Kidney (tissue), 14 donors: Measurements from ENCODE around the gene EDA. TPM values are rescaled to one million over a fixed set of nuclear protein-coding genes. Genes with fewer than 3 reads are reported as not detected.
A peak's percentile ranks its signal among the peaks of the same experiment; 100 is the strongest.

Source experiments
- DNase-seq, 5 donors: peaks; one replicate each; pipeline ENCODE4 v3.0.0-alpha.2; 2013 to 2020
- FAIRE-seq: peaks from 2 replicates; lab custom pipeline; 2012; peaks lifted over from hg19 to GRCh38; lab: Jason Lieb, UNC
- H3K27ac ChIP-seq, 2 donors: one replicate each; pipeline ENCODE4 v1.7.0; 2013; ENCODE audit warnings: low read depth in 2 of 2, low read length in 2 of 2, inconsistent platforms in 1 of 2
- H3K27me3 ChIP-seq: one replicate; pipeline ENCODE4 v1.7.1; 2013; ENCODE audit warnings: low read length, inconsistent platforms; ENCODE audit not compliant: control insufficient read depth, insufficient read depth
- H3K36me3 ChIP-seq, 3 donors: one replicate each; pipeline versions ENCODE4 v1.7.0 to v1.7.1; 2013; ENCODE audit warnings: low read length in 3 of 3, control low read depth in 1 of 3, inconsistent platforms in 1 of 3; ENCODE audit not compliant: insufficient read depth in 3 of 3, control insufficient read depth in 2 of 3
- H3K4me1 ChIP-seq, 3 donors: one replicate each; pipeline versions ENCODE4 v1.7.0 to v1.7.1; 2013; ENCODE audit warnings: low read length in 3 of 3, inconsistent platforms in 1 of 3, low read depth in 1 of 3; ENCODE audit not compliant: control insufficient read depth in 2 of 3, insufficient read depth in 2 of 3
- H3K4me3 ChIP-seq, 3 donors: one replicate each; pipeline versions ENCODE4 v1.7.0 to v1.8.1; 2013; ENCODE audit warnings: low read length in 3 of 3, control low read depth in 1 of 3, inconsistent platforms in 1 of 3
- H3K9ac ChIP-seq, 3 donors: one replicate each; pipeline versions ENCODE4 v1.7.0 to v1.7.1; 2013; ENCODE audit warnings: low read length in 3 of 3, control low read depth in 1 of 3, inconsistent platforms in 1 of 3
- H3K9me3 ChIP-seq, 3 donors: one replicate each; pipeline versions ENCODE4 v1.7.0 to v1.7.1; 2013; ENCODE audit warnings: low read length in 3 of 3, control low read depth in 1 of 3, inconsistent platforms in 1 of 3; ENCODE audit not compliant: control insufficient read depth in 2 of 3, insufficient read depth in 1 of 3
- intact Hi-C: fragments of 100-400 bp; cut with DNase I; formaldehyde crosslinking; loops from one replicate; pipeline ENCODE4 v1.11.1; 2022
- polyA plus RNA-seq: library from polyadenylated mRNA; stranded (reverse); fragments of 350-450 nt; fragmentation: Illumina TruSeq; extraction: RNeasy Lipid Tissue Mini Kit (QIAGEN cat#74804); gene quantifications from one replicate; pipeline ENCODE4 v1.2.3, GENCODE V29; 2014; ENCODE audit warnings: low read depth, low replicate concordance; ENCODE audit not compliant: insufficient read depth
- total RNA-seq: library from RNA; stranded (reverse); fragmentation: NEBNext Ultra II Directional; extraction: Animal tissue kit (Norgen Biotek cat#: 25700); gene quantifications from one replicate; pipeline ENCODE4 v1.2.1, GENCODE V29; 2021
- TF ChIP-seq, protein P1 (sequence below): IDR thresholded peaks from 3 replicates; pipeline ENCODE4 v1.5.1; 2012; ENCODE audit warnings: mild to moderate bottlenecking, moderate library complexity, borderline replicate concordance; ENCODE audit not compliant: insufficient read depth; ENCODE audit errors: extremely low read depth
- donor health status: control.
- donor health status: control.
- donor health status: control.
- donor health status: control.
- donor health status: control.
- donor health status: DM: yes; HTN: yes; CAD: no.
- donor health status: Normal renal cell carcinoma (clear cell type).

Gene EDA
- total and polyA plus RNA-seq, 2 donors from 2014 or later: 2.9 to 4.2 TPM

DNA sequence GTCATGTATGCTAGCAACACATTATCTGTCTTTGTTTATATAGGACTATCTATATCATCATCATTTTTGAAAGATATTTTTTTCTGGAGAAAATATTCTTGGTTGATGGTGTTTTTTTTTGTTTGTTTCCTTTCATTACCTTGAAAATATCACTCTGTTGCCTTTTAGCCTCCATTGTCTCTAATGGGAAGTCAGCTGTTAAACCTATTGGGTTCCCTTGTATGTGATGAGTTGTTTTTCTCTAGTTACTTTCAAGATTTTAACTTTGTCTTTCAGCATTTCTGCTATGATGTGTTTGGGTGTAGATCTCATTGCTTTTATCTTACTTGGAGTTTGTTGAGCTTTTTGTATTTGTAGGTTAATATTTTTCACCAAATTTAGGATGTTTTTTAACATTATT lies 124.4 kb downstream of the EDA start:
- intact Hi-C loops: no loop called here
- Histone ChIP-seq H3K27ac (no peak overlapping the region), H3K4me3 (no peak overlapping the region), H3K36me3 (no peaks in the 10 kb centered on the region), H3K27me3 (no peaks in the 10 kb centered on the region), H3K9me3 (no peaks in the 10 kb centered on the region), H3K4me1 (no peaks in the 10 kb centered on the region), H3K9ac (no peak overlapping the region)
- FAIRE-seq: peak; percentile 8
- TF ChIP-seq, protein P1, sequence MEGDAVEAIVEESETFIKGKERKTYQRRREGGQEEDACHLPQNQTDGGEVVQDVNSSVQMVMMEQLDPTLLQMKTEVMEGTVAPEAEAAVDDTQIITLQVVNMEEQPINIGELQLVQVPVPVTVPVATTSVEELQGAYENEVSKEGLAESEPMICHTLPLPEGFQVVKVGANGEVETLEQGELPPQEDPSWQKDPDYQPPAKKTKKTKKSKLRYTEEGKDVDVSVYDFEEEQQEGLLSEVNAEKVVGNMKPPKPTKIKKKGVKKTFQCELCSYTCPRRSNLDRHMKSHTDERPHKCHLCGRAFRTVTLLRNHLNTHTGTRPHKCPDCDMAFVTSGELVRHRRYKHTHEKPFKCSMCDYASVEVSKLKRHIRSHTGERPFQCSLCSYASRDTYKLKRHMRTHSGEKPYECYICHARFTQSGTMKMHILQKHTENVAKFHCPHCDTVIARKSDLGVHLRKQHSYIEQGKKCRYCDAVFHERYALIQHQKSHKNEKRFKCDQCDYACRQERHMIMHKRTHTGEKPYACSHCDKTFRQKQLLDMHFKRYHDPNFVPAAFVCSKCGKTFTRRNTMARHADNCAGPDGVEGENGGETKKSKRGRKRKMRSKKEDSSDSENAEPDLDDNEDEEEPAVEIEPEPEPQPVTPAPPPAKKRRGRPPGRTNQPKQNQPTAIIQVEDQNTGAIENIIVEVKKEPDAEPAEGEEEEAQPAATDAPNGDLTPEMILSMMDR: no peak
- DNase-seq: no peak

DNA sequence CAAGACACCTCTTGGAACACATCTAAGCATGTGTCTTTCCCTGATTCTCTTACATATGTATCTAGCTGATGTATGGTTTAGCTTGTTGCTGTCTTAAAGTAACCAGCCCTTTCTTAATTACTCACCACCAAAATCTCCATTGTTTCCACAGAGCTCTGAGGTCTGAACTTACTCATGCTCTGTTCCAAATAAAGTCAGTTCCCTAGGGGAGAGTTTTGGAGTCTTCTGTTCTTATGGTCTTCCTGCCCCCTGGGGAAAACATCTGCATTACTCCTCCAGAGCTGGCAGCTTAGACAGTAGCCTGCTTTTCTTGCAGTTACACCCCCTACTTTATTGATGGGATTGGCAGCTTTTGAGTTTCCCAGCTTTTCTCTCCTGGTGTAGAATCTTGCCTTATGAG lies 125.8 kb downstream of the EDA start:
- TF ChIP-seq, protein P1: no peak
- intact Hi-C loops: no loop called here
- no peak overlapping the region for H3K27ac ChIP-seq
- H3K4me3 ChIP-seq: no peak overlapping the region
- no peaks in the 10 kb centered on the region for H3K4me1 ChIP-seq
- H3K36me3 ChIP-seq: no peaks in the 10 kb centered on the region
- H3K27me3 ChIP-seq: no peaks in the 10 kb centered on the region
- FAIRE-seq (no peak), DNase-seq (no peak)
- no peaks in the 10 kb centered on the region for H3K9me3 ChIP-seq
- H3K9ac ChIP-seq: no peak overlapping the region

DNA sequence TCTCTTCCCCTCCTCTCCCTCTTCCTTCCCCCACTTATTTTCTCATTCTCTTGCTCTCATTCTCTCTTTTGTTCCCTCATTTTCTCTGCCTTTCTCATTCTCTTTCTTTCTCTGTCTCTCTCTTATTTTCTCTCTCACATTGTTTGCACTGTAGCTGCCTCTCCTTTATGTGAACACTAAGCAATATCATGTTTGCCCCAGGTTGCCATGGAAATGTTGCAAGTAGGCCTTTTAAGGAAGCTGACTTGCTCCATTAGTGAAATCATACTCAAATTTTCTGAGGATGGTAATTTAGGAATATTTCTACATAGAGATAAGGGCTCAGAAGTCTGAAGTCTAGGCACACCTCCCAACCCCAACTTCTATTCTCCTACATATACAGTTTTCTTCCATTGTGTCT lies 130.1 kb downstream of the EDA start:
- Histone ChIP-seq H3K27me3 (no peaks in the 10 kb centered on the region), H3K4me1 (no peaks in the 10 kb centered on the region), H3K4me3 (no peak overlapping the region), H3K36me3 (no peaks in the 10 kb centered on the region), H3K9ac (no peak overlapping the region), H3K27ac (no peak overlapping the region), H3K9me3 (no peaks in the 10 kb centered on the region)
- FAIRE-seq (no peak), DNase-seq (no peak)
- TF ChIP-seq, protein P1: no peak
- intact Hi-C loops: no loop called here

DNA sequence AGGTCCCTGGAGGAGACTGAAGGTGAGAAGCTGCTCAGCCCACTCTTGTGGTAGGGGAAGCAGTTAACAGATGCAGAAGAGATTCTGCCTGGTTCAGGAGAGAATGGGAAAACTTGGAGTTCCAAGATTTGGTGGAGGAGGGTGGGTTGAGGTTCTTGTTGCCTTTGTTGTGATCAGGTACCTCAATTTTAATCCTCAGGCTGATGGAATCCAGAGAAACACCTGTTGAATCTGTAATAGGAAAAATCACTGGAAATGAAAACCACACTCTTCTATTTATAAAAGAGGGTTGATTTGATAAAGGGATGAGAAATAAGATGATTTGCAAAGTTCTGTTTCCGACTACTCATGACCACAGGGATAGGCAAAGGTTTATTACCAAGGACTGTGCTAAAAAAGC lies 132.1 kb downstream of the EDA start:
- no peak overlapping the region for H3K9ac ChIP-seq
- H3K9me3 ChIP-seq: no peaks in the 10 kb centered on the region
- DNase-seq (no peak), FAIRE-seq (no peak)
- H3K4me3 ChIP-seq: no peak overlapping the region
- no peak overlapping the region for H3K27ac ChIP-seq
- intact Hi-C loops: no loop called here
- H3K4me1 ChIP-seq: no peaks in the 10 kb centered on the region
- H3K36me3 ChIP-seq: no peaks in the 10 kb centered on the region
- H3K27me3 ChIP-seq: no peaks in the 10 kb centered on the region
- TF ChIP-seq, protein P1: no peak
